Fibroblast of lung (primary cell): ENCODE data around the gene NEK5. TPM values are rescaled to one million over a fixed set of nuclear protein-coding genes. Genes with fewer than 3 reads are reported as not detected.

Experiments
- DNase-seq, 2 donors: peaks; one replicate each; pipeline versions ENCODE4 v3.0.0 to v3.0.0-alpha.2; 2010; ENCODE audit warnings: low read depth in 2 of 2
- H2AFZ ChIP-seq: 2 replicates; pipeline ENCODE4 v1.5.1; 2012; ENCODE audit warnings: low read length, control low read depth, inconsistent platforms
- H3K27ac ChIP-seq: 2 replicates; pipeline ENCODE4 v1.5.1; 2011; ENCODE audit warnings: low read length, control low read depth; ENCODE audit not compliant: insufficient read depth
- H3K27me3 ChIP-seq: 2 replicates; pipeline ENCODE4 v1.5.1; 2011; ENCODE audit warnings: mild to moderate bottlenecking, low read length; ENCODE audit not compliant: control insufficient read depth, insufficient read depth
- H3K36me3 ChIP-seq: 2 replicates; pipeline ENCODE4 v1.5.1; 2011; ENCODE audit warnings: low read length; ENCODE audit not compliant: control insufficient read depth, insufficient read depth
- H3K4me1 ChIP-seq: 2 replicates; pipeline ENCODE4 v1.5.1; 2011; ENCODE audit warnings: low read length; ENCODE audit not compliant: control insufficient read depth, insufficient read depth; ENCODE audit errors: extremely low read depth
- H3K4me2 ChIP-seq: 2 replicates; pipeline ENCODE4 v1.5.1; 2011; ENCODE audit warnings: low read length, control low read depth; ENCODE audit not compliant: insufficient read depth; ENCODE audit errors: extremely low read depth
- H3K4me3 ChIP-seq, 4 experiments: fragments of 200-600 bp in 1 of 4; sonication (generic) in 1 of 4; replicated peaks in 1 of 4; 2 replicates each; pipeline ENCODE4 v1.5.1; 2011 to 2016; ENCODE audit warnings: low read length in 4 of 4, low read depth in 3 of 4, mild to moderate bottlenecking in 3 of 4, control low read depth in 2 of 4, inconsistent platforms in 1 of 4, mixed read lengths in 1 of 4; ENCODE audit not compliant: insufficient read depth in 1 of 4; ENCODE audit errors: control extremely low read depth in 1 of 4
- H3K79me2 ChIP-seq: 2 replicates; pipeline ENCODE4 v1.5.1; 2012; ENCODE audit warnings: mild to moderate bottlenecking, low read length, inconsistent platforms; ENCODE audit not compliant: control insufficient read depth, insufficient read depth
- H3K9ac ChIP-seq: 2 replicates; pipeline ENCODE4 v1.5.1; 2011; ENCODE audit warnings: mild to moderate bottlenecking, low read length, control low read depth; ENCODE audit not compliant: insufficient read depth
- H3K9me3 ChIP-seq: 2 replicates; pipeline ENCODE4 v1.5.1; 2012; ENCODE audit warnings: low read depth, low read length; ENCODE audit not compliant: control insufficient read depth, insufficient read depth
- H4K20me1 ChIP-seq: 2 replicates; pipeline ENCODE4 v1.5.1; 2011; ENCODE audit warnings: low read length; ENCODE audit not compliant: control insufficient read depth, insufficient read depth; ENCODE audit errors: extremely low read depth
- CTCF ChIP-seq, 2 donors: IDR thresholded peaks in 1 of 2; conservative IDR thresholded peaks in 1 of 2; 1 replicate in 1 of 2; 2 replicates in 1 of 2; pipeline ENCODE4 v1.5.1; 2011 to 2012; ENCODE audit warnings: low read length in 2 of 2, control low read depth in 1 of 2, inconsistent platforms in 1 of 2, low read depth in 1 of 2, mild to moderate bottlenecking in 1 of 2
- EZH2 ChIP-seq: IDR thresholded peaks from 2 replicates; pipeline ENCODE4 v1.5.1; 2012; ENCODE audit warnings: low read length, control low read depth, mild to moderate bottlenecking; ENCODE audit errors: missing control alignments
- polyA plus RNA-seq, 2 donors: library from polyadenylated mRNA; depleted of rRNA in 1 of 2; stranded (reverse) in 1 of 2; unstranded in 1 of 2; fragments of >200 nt; gene quantifications; 2 replicates each; pipeline ENCODE4 v1.2.1, GENCODE V29; 2011 to 2012; ENCODE audit warnings: missing spikeins in 1 of 2
- total RNA-seq: library from RNA; depleted of rRNA; stranded (reverse); fragments of >200 nt; gene quantifications from 2 replicates; pipeline ENCODE4 v1.2.1, GENCODE V29; 2014

Gene NEK5
- total and polyA plus RNA-seq, 2 donors (not counting 1 experiment from before 2014, with no cell fraction given): under 0.01 to 0.03 TPM

- no peaks in the 10 kb centered on the region for H3K79me2 ChIP-seq
- no peak overlapping the region for H3K4me3 ChIP-seq
- no peak overlapping the region for H3K27ac ChIP-seq
- DNase-seq: peak in 1 of 2 donors; percentile 8
- no peaks in the 10 kb centered on the region for H3K4me1 ChIP-seq
- peak in 1 of 2 donors; percentile 11 for TF ChIP-seq CTCF (conservative IDR thresholded peaks at IDR 0.05 in 1 of 2, IDR thresholded peaks at IDR 0.05 in 1 of 2; ENCODE audit: low read depth in 1 of 2, low read length in 2 of 2)
- no peak for TF ChIP-seq EZH2
- H3K9ac ChIP-seq: no peak overlapping the region
- no peaks in the 10 kb centered on the region for H3K27me3 ChIP-seq
- no peaks in the 10 kb centered on the region for H3K9me3 ChIP-seq
- peaks cover 2% of the 10 kb centered on the region for H3K36me3 ChIP-seq
- no peaks in the 10 kb centered on the region for H4K20me1 ChIP-seq
- no peak overlapping the region for H3K4me2 ChIP-seq
- H2AFZ ChIP-seq: no peak overlapping the region
Observed at GRCh38 chr13:52141299-52141698, 12.4 kb upstream of the NEK5 start.

GRCh38 chr13:52137489-52137888 lies 8.6 kb upstream of the NEK5 start:
- Histone ChIP-seq H3K4me2 (no peak overlapping the region), H4K20me1 (no peaks in the 10 kb centered on the region), H3K79me2 (no peaks in the 10 kb centered on the region), H3K36me3 (peaks cover 5% of the 10 kb centered on the region), H3K4me1 (no peaks in the 10 kb centered on the region), H3K9ac (no peak overlapping the region), H3K27me3 (no peaks in the 10 kb centered on the region), H3K4me3 (no peak overlapping the region), H2AFZ (no peak overlapping the region), H3K27ac (no peak overlapping the region), H3K9me3 (no peaks in the 10 kb centered on the region)
- no peak for TF ChIP-seq EZH2
- TF ChIP-seq CTCF (conservative IDR thresholded peaks at IDR 0.05 in 1 of 2, IDR thresholded peaks at IDR 0.05 in 1 of 2; ENCODE audit: low read depth in 1 of 2, low read length in 2 of 2): no peak
- no peak for DNase-seq

GRCh38 chr13:52136763-52137162 lies 7.9 kb upstream of the NEK5 start:
- no peak overlapping the region for H3K4me3 ChIP-seq

More at GRCh38 chr13:52136763-52137162, 7.9 kb upstream of the NEK5 start:
- H3K79me2 ChIP-seq: no peaks in the 10 kb centered on the region
- no peaks in the 10 kb centered on the region for H3K27me3 ChIP-seq
- H3K4me2 ChIP-seq: no peak overlapping the region
- no peak overlapping the region for H3K27ac ChIP-seq
- H4K20me1 ChIP-seq: no peaks in the 10 kb centered on the region
- no peaks in the 10 kb centered on the region for H3K9me3 ChIP-seq
- no peak for DNase-seq
- H2AFZ ChIP-seq: no peak overlapping the region
- H3K4me1 ChIP-seq: no peaks in the 10 kb centered on the region
- H3K36me3 ChIP-seq: peaks cover 5% of the 10 kb centered on the region
- no peak overlapping the region for H3K9ac ChIP-seq
- TF ChIP-seq CTCF (conservative IDR thresholded peaks at IDR 0.05 in 1 of 2, IDR thresholded peaks at IDR 0.05 in 1 of 2; ENCODE audit: low read depth in 1 of 2, low read length in 2 of 2) (no peak), EZH2 (no peak)
